ENCODE results near the gene ERI3.

ERI3 gene

GRCh38 chr1:44314452-44314851 lies 40.6 kb downstream of the ERI3 start:
- no peak for DNase-seq

DNA sequence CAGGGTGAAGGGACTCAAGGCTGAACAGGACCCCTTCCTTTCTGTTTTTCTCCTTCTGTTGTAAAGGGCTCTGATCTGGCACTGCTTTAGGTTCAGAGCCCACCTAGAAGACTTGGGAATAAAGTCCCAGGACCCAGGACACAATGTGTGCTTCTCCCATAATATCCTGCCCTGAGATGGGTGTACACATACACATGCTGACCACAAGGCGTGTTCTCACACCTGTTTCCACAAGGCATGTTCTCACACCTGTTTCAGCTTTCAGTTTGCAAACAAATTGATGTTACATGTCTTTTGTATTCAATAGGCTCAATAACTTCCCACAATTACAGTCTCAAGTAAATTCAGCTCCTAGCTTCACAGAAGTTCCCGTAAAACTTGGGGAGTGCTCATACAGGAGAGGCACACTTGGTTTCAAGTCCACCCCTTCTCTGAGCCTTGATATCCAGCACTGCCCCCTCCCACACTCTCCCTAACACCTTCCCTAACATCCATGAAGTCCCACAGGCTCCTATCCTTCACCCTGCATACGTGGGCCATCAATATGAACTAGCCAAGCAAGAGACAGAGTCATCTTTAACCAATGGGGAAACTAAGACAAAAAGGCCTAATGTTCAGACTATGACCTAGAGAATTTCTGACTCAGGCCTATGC lies 41.7 kb downstream of the ERI3 start:
- DNase-seq, result no peak

DNA sequence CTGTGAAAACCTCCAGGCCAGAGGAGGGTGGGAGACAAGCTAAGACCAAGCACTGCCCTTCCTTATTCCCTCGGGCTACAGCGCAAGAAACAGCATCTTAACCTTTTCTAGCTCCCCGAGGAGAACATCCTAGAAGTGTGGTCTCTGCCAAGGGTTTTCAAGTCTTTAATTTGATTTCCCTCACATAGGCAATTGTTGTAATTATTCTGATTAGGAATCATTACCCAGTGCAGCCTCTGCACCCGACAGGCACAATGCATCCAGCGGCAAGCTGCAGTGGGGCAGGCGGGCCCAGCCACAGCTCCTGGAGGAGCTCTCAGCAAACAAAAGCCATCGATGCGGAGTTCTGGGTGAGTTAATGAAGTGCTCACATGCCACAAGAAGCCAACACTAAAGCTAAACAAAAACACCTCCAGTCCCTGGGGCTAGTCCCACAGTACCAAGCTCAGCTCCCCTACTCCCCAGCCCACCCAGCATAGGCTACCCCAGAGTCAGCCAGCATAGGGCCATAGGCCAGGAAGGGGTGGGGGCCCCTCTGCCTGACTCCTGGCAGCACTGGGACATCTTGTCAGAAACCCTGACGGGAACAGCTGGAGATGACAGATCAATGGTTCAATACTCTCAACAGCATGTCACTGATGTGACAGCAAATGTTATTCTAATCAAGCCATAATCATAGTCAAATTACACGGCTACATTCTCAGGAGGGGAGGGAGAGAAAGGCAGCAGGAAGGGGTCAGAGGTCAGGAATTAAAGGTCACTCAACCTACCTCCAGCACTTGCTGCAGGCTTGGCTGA lies 42.5 kb downstream of the ERI3 start:
- DNase-seq, result no peak

DNA sequence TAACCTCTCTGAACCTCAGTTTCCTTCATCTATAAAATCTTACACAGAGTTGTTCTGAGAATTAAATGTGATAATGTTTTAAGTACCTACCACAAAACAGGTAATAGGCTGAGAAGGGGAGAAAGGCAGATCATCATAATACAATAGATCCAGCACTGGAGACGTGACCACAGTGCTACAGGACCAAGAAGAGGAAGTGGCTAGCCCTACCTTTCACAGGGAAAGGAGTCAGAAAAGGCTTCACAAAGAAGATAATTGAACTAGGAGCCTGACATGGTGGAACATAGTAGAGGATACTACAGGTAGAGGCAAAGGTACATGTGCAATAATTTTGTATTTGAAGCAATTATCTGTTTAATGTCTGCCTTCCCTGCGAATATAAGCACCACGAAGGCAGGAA lies 45.1 kb downstream of the ERI3 start:
- DNase-seq, result no peak

GRCh38 chr1:44305962-44306422 lies 49.1 kb downstream of the ERI3 start:
- no peak for DNase-seq

GRCh38 chr1:44303532-44303931 lies 51.5 kb downstream of the ERI3 start:
- no peak for DNase-seq

DNA sequence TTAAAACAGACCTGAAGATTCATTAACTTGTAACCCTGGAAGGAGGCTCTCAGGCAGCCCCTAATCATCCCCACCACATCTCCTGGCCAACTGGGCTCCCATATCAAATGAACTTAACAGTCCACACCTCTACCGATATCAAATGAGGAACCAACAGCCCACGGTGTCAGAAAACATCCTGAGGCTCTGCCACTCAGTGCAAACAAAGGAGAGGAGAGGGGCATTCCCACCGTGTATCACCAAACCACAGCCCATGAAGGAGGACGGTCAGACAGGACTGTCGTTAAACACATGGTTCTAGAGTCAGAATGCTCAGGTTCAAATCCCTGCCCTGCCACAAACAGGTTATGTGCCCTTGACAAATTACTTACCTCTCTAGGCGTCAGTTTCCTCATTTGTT lies 52.5 kb downstream of the ERI3 start:
- no peak for DNase-seq

GRCh38 chr1:44301442-44301841 lies 53.6 kb downstream of the ERI3 start:
- no peak for DNase-seq

DNA sequence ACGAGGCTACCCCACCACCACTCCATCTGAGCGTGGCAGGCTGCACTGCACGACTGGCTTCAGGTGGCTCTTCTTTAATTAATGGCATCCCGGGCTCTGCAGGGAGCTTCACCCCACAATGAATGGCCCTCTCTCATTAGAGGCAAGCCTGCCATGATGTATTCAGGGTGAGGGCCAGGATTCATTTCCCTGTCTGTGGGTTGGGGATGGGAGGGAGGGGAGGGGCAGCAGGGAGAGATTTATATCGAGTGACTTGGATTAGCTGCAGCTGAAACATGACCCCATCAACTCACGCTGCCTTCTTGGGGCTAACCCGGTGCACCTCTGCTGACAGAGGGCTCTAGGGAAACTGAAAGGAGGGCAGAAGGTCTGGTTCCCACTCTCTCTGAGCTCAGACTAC lies 54.2 kb downstream of the ERI3 start:
- no peak for DNase-seq

DNA sequence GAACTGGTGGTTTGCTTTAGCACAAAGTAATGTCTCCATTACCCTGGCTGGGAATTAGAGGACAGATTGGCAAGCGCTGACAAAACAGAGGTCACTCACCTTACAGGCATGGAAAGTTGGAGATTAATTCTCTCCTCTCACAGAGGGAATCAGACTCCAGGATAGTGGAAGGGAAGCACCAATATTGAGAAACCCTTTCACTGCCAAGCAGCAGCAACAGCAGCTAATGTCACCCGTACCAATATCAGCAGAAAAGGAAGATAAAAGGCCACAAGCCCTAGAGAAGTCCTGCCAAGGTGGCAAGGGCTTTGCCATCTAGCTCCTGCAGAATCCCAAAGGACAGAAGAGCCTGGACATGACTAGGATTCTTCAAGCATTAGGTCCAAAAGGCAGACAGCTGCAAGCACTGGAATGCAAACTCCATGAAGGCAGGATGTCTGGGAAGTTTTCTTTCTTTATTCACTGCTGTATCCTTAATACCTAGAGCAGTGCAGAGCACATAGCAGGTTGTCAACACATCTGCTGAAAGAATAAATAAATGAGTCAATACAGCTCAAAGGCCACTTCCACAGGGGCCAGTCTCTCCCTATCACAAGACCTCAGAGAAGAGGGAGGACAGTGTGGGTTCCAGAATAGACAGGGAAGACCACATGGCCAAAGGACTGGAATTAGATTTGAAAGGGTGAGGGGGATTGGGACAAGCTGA lies 57.2 kb downstream of the ERI3 start:
- no peak for DNase-seq

DNA sequence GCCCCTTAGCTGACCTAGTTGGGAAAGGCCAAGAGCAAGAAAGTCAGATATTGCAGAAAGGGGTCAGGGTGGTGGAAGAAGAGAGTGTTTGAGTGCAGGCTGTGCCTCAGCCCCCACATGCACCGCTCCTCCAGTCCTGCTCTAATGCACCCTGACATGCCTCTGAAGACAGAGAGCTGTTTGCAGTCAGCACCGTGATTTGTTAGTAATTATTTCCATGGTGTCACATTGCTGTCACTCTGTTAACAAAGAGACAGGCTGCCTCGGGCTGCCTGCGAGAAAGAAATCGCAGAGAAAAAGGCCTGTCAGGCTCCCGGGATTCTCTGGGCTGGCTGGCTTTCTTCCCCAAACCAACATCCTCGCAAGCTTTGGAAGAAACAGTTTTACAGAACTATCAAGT lies 58.3 kb downstream of the ERI3 start:
- DNase-seq, result no peak

DNA sequence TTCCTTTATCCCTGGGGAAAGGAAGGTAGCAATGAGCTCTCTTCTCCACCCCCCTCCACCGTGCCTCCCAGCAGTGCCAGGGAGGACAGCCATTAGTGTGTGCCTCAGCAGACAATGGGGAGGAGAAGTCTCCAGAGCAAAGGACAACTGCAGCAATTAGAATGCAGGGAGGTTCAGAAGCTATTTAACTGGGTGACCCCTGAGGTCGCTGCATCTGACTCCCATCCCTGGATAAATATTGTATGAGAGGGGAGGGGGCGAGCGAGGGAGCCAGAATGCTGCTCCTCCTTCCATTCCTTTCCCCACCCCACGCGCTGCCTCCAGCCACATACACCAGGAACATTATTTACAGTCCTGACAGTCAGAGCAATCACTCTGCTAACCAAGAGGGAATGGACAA lies 59.0 kb downstream of the ERI3 start:
- no peak for DNase-seq

GRCh38 chr1:44294588-44295007 lies 60.5 kb downstream of the ERI3 start:
- no peak for DNase-seq

DNA sequence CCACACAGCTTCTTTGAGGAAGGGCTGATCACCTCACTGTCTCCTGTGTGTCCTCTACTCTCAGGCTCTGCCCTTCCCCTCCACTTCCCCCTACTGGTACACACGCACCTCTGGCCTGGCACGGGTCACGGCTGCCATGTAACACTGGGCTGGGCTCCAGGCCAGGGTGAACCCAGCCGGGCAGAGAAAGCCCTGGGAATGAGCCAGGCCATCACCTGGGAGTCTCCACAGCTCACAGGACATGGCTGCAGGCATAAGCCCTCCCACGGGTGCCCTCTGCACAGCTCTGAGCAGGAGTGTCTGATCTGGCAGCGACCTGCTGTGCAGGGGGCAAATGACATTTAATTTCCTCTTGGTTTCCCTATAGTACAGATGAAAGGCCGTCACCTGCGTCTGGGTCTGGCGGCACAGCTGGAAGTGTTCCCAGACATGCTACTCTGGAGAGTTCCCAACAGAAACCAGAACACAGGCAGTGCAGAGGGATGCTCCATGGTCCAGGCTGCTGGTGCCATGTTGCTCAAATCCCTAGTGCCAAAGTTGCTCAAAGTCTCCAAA lies 61.2 kb downstream of the ERI3 start:
- no peak for DNase-seq

DNA sequence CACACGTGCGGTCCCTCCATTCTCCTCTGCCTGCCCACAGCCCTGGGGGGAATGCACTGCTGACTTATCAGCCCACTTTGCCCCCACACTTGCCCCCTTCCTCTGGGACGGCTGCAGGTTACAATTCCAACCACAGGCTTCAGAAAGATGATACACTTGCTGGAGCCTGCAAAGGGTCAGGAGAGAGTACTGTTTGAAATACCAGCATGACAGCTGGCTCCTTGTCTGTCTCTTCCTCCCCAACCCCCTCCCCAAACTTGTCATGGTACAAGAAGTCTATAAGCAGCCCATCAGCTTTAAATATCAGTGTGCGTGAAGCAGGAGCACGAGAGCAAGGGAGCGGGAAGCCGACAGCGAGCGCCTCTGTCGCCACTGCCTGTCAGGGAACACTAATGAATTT lies 62.4 kb downstream of the ERI3 start:
- no peak for DNase-seq

- DNase-seq, result no peak
Observed at GRCh38 chr1:44290250-44291094, 64.6 kb downstream of the ERI3 start.

- DNase-seq, result no peak
Observed at GRCh38 chr1:44289530-44289929, 65.5 kb downstream of the ERI3 start.

DNA sequence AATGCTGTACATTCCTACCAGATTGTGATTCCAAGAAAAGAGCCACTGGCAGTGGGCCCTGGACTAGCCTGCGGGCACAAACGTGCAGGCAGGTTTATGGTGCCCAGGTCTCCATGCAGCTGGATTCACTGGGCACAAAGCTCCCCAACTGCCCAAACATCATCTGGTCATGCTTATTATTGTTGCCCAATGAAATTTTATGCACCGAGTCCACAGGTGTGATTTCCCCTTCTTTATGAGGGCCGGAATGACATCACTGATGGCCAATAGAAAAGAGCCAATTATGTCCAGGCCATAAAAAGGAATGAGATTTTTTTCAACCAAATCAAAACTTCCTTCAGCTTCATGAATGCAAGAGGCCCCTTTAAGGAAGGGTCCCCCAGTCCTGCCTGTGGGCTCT lies 66.2 kb downstream of the ERI3 start:
- DNase-seq, result no peak

- no peak for DNase-seq
Observed at GRCh38 chr1:44284184-44284583, 70.9 kb downstream of the ERI3 start.

GRCh38 chr1:44283524-44284173 lies 71.4 kb downstream of the ERI3 start:
- DNase-seq, result no peak

DNA sequence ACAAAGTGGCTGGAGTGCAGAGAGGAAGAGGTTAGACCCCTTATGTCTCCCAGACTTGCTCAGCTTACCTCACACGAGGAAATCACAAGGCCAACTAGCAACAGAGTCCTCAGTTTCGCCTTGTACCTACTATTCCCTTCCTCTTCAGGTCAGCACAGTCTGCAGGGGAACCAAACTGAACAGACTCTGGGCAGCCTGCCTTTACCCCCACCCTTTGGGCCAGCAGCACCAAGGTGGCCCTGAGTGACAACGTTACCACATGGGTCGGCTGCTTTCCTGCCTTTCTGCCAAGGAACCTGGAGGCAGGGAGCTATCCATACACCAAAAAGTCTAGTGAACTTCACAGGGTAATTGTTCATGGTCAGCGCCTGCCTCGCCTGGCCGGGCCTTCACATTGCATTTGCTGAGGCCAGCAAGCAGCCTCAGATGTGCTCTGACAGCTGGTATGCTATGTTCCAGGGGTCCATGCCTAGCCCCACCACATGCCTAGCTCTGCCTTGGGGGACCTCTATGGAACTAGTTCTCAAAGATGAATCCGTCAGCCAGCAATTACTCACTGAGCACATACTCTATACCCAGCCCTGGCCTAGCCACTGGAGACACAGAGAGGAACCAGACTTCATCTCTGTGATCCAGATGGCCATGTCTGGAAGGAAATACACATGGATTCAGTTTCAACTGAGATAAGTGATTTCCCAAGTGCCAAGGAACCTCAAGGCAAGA lies 72.2 kb downstream of the ERI3 start:
- DNase-seq, result no peak
